NK-92 (cell line): ENCODE results near the gene ZNF697.
"Not testable (repeated sequence)": the region's sequence is repeated elsewhere in the genome, so short reads cannot be mapped to it uniquely, and the experiment has no call there.

Experiments used
- DNase-seq: peaks from one replicate; lab custom pipeline; 2025; ENCODE audit not compliant: unreplicated experiment; lab: John Stamatoyannopoulos, UW

ZNF697 gene

DNA sequence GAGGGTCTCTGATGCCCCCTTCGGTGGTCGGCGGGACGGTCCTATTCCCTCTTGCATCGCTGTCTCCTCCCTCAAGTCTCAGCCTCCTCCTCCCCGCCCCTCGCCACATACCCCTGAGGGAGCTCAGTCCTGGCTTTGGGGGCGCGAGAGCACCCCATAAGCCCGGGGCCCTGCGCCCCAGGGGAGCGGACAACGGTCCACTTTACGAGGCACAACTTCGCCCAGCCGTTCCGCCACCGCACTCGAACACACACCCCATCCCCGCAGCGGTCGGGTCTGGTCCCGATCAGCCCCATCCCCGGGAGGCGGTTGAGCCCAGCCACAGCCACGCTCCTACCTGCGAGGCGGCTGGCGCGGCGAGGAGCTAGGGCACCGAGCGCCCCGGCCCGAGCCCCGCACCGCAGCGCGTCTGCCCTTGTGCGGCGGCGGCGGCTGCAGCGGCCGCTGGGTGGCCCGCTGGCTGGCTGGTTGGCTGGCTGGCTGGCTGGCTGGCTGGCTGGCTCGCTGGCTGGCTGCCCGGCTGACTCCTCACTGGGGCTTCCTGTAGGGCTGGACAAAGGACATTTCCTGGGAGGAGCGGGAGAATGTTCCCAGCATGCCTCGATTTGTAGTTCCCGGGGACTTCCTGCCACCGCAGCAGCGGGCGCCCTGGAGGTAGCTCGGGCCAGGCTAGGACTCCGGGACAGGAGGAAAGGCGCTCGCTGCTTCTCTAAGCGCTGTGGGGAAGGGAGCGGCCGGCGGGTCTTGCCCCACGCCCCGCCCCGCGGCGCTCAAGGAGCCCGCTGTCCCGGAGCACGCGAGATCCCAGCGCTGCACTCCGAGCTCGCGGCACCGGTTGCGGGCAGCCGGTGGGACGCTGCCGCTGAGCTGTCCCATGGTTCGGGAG, at the start of gene ZNF697:
Gene ZNF697, minus strand, starts transcription at position 533 of the 886 bp plus-strand sequence. CDS start 22,166 bp downstream, outside the sequence.
- no peak for DNase-seq

DNA sequence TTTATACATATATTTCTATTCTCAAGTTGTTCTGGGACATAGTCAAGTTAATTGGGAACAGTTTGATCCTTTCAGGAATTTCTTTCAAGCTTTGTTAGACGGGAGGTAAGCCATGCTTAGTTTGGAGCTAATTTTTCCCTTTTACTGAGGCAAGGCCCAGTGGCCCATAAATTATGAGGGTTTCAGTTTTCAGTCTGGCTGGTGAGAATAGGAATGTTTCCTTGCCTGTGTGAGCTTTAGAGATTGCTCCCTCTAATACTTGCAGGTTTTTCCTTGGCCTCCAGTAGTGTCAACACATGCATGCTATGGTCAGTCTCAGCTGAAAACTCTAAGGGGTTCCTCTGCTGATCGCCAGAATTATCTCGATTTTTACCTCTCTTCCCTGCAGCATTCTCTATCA, 49.5 kb upstream of the ZNF697 start:
- DNase-seq, result no peak

DNA sequence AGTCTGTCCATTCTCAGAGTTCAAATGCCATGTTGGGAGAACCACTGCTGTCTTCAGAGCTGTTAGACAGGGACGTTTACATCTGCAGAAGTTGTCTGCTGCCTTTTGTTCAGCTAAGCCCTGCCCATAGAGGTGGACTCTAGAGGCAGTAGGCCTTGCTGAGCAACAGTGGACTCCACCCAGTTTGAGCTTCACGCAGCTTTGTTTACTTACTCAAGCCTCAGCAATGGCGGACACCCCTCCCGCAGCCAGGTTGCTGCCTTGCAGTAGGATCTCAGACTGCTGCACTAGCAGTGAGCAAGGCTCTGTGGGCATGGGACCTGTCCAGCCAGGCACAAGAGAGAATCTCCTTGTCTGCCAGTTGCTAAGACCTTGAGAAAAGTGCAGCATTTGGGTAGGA, 48.8 kb upstream of the ZNF697 start:
- not testable (repeated sequence) for DNase-seq

DNA sequence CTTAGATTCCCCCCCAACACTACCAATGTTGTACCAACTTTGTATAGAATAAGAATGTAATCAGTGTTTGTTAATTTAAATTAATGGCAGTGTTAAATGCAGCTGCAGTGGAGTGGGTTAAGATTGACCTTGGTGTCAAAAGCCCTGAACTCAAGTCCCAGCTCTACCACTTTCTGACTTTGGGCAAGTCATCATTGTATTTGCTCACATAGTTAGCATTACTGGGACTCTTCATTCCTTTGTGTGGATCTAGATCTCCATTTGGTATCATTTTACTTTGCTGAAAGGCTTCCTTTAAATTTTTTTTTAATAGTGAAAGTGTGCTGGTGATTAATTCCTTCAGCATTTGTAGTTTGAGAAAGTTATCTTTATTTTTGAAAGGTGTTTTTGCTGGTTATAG, 41.4 kb upstream of the ZNF697 start:
- DNase-seq, result no peak

DNA sequence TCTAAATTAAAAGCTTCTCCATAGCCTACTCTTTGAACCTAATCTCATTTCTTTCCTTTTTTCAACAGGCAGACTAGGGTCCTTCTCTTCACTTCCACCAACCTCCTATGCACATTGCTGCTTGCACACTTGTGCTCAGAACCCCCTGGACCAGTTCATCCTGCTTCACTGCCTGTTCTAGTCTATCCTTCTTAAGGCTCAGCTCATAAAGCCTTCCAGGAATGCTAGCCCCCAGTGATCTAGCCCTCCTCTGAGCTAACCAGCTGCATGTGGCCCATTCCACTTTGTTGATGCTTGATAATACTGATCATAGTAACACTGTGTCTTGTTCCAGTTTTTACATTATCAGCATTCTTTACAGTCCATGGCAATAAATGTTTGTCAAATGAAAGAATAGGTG, 40.7 kb upstream of the ZNF697 start:
- no peak for DNase-seq

DNA sequence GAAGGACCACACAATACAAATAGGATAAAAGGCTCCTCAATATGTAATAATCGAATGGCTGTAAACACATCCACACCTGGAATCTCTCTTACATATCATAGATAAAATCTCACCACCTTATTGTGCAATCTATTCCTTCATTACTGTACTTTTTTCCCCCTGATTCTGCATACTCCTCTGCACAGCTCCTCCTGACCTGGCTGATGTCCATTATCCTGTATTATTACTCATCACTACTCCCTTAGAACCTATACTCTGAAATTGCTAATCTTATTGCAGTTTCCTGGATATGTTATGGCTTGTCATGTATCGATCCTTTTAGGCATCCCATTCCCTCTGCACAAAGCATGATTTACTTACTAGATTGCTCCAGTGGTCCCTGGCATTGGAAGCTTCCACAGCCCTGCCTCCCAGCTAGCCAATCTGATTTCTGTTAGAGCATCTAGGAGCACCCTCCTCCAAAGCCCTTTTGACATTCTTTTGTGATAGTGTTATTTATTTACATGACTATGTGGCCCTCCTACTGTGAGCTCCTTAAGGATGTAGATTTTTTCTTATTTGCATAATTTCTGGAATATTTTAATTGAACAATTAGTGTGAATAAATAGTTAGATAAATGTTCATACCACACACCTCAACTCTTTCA, 39.5 kb upstream of the ZNF697 start:
- DNase-seq, result no peak

DNA sequence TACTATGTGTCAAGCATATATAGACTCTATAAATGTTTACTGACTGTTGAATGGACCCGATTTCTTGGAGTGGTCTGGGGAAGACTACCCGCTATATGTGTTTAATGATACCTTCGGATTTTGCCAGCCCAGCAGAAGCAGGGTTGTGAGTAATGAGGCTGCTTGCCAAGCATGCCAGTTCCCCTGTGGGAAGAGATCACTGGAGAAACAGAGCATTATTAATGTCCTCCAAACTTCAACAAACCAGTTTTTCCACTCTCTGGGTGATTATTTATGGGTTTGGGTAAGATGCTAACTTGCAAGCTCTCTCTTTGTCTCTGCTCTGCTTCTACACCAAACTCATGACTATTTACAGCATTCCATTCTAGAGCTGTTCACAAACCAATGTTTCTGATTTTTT, 38.6 kb upstream of the ZNF697 start:
- no peak for DNase-seq

GRCh38 chr1:119683893-119684292, 35.8 kb upstream of the ZNF697 start:
- no peak for DNase-seq

DNA sequence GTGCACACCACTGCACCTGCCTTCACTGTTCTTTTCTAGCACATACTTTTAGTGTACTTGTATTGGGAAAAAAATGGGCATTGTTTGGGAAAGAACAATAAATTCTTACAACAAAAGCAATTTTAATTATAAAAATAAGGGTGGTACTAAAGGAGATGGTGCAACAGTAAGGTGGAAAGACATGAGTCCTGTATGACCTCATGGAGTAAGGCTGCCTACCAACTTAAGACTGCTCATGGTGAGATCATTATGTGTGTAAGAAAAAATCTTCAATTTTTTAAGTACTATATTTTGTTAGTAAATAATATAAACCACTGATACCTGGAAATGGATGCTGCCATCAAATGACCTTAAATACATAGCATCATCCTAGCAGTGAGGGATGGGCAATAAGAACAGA, 34.1 kb upstream of the ZNF697 start:
- DNase-seq, result no peak

GRCh38 chr1:119681560-119681959, 33.5 kb upstream of the ZNF697 start:
- no peak for DNase-seq

DNA sequence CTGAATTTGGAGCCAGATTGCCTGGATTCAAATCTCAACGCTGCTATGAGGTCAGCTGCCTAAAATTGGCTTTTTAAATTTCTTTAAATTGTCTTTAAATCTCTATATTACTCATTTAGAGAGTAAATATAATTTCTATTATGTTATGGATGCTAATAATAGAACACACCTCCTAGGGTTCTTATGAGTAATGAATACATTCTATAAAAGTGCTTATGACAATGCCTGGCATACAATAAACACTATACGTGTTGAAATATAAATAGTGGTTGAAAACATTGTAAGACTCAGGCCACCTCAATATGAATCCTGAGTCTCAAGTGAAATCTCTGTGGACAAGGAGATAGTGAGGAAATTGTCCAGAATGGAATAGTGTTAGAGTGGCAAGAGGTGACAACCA, 32.7 kb upstream of the ZNF697 start:
- DNase-seq, result no peak

DNA sequence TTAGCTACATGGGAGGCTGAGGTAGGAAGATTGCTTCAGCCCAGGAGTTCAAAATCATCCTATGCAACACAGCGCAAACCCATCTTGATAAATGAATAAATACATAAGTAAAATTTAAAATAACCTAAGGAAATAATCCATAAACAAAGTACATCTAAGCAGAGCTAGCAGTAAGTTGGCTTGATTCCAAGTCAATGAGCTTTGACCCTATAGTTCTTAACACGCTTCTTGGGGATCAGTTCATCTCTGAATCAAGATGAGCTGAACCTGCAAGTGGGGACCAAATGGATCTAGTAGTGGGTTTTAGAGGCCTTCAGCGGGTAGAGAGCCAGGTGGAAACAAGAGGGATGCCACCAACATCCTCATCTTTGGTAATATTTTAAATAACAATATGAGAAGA, 32.1 kb upstream of the ZNF697 start:
- DNase-seq, result no peak

- no peak for DNase-seq
Observed at GRCh38 chr1:119679223-119679622, 31.2 kb upstream of the ZNF697 start.

GRCh38 chr1:119676571-119677206, 28.6 kb upstream of the ZNF697 start:
- no peak for DNase-seq

DNA sequence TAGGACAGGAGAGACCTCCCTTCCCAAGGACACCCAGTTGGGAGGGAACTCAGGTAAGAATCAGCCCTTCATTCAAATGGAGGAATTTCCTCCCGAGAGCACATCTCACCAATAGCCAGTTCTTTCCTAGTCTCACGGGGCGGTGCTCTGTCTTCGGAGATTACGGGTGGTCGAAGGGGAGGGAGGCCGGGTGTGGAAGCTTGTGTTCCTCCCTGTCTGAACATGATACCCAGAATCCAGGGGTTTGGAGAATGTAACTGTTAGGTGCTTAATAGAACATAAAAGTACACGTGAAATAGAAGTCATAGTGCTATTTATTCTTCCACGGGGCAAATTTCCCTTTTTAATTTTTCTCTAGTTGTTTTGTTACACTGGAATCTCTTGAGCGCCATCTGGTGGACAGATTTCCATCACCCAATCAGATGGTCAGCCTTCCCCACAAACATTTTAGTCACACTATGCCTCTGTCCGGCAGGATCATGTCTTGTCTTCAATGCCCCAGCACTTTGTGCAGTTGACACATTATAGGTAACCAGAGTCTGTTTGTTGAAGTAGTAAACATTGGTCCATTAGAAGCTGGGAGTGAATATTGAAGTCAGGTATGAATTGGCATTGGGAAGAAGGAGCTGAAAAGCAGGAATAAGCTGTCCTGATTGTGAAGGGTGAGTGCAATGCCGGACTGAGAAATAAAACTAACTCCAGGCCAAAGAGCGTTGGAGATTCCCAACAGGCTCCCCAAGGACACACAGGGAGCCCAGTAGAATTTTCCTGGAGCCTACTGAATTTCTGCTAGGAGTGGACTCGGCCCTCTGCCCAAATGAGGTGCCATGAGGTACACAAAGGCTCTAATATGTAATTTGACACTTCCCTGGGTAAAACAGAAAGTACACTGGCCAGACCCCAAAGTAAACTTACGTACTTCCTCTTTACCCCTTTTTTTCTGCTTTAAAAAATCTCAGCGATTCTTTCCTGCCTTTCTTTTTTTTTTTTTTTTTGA, 27.6 kb upstream of the ZNF697 start:
- DNase-seq, result no peak

GRCh38 chr1:119674835-119675289, 26.8 kb upstream of the ZNF697 start:
- DNase-seq, result no peak

DNA sequence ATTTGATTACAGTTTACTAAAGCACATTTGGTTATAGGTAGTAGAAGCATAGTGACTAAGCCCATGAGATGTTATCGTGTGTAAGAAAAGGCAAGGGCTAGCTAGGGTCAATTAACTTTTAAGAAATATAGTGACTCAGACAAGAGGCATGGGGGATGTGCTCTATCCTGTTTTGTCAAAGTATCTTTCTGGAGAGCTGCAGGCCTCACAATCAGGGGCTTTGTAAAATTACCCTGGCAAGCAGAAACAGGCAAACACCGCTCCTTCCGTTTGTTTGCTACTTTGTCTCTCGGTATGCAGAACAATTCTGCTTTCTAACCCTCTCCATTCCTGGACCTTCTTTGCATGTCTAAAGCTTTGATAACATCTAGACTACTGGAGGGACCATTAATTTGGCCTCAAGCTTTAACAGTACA, 26.1 kb upstream of the ZNF697 start:
- DNase-seq, result no peak

- DNase-seq, result no peak
Observed at GRCh38 chr1:119673171-119673940, 25.3 kb upstream of the ZNF697 start.

DNA sequence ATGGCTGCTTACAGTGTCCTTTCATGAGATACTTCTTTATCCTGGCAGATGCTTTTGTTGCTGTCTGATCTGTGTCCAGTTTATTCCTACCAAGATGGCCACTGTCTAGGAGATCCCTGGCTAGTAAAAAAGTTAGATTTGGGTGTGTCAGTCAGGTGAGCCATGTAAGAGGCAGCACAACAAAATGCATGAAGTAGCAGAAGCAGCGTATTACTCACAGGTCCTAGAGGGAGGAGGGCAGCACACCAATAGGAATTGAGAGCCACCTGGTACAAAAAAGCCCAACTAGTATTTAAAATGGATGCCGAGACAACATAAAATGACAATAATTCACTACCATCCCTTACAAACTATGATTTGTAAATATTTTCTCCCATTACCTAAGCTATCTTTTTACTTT, 22.8 kb upstream of the ZNF697 start:
- no peak for DNase-seq

GRCh38 chr1:119667173-119667572, 19.1 kb upstream of the ZNF697 start:
- DNase-seq, result no peak
